Tibial artery (tissue), 4 donors: ENCODE data around the gene CCDC136.

Experiments used
- DNase-seq, 2 donors: peaks; one replicate each; pipeline ENCODE4 v3.0.0-alpha.2; 2019
- H3K27ac ChIP-seq, 2 donors: fragments of 200-600 bp; sonication (generic) in 1 of 2; 1 replicate in 1 of 2; 2 replicates in 1 of 2; pipeline ENCODE4 v1.5.1; 2018 to 2019; ENCODE audit warnings: mild to moderate bottlenecking in 1 of 2
- H3K27me3 ChIP-seq, 2 donors: fragments of 200-600 bp; sonication (generic) in 1 of 2; one replicate each; pipeline versions ENCODE4 v1.5.1 to v1.6.0; 2016 to 2019
- H3K36me3 ChIP-seq, 3 donors: fragments of 200-600 bp; sonication (generic) in 2 of 3; one replicate each; pipeline ENCODE4 v1.5.1; 2016 to 2019; ENCODE audit warnings: mild to moderate bottlenecking in 2 of 3
- H3K4me1 ChIP-seq, 4 donors: fragments of 200-600 bp; sonication (generic) in 2 of 4; 1 replicate in 3 of 4; 2 replicates in 1 of 4; pipeline ENCODE4 v1.5.1; 2016 to 2019
- H3K4me3 ChIP-seq, 2 donors: fragments of 200-600 bp; sonication (generic) in 1 of 2; 1 replicate in 1 of 2; 2 replicates in 1 of 2; pipeline ENCODE4 v1.5.1; 2018 to 2019; ENCODE audit warnings: mild to moderate bottlenecking in 2 of 2
- H3K9me3 ChIP-seq, 3 donors: fragments of 200-600 bp; sonication (generic) in 1 of 3; one replicate each; pipeline ENCODE4 v1.5.1; 2016 to 2019
- CTCF ChIP-seq, 2 experiments: fragments of 200-600 bp in 1 of 2; fragments of 450-650 bp in 1 of 2; IDR thresholded peaks; one replicate each; pipeline ENCODE4 v1.5.1; 2017 to 2019; ENCODE audit warnings: antibody characterized with exemption in 2 of 2, mild to moderate bottlenecking in 1 of 2, moderate library complexity in 1 of 2
- intact Hi-C: fragments of 100-400 bp; cut with DNase I; formaldehyde crosslinking; loops from one replicate; pipeline ENCODE4 v1.15.0; 2023; ENCODE audit warnings: low total_unique reads

The CCDC136 gene

GRCh38 chr7:128788446-128789412 is 3.0 kb upstream of the CCDC136 start:
- Histone ChIP-seq H3K9me3 (no peaks in the 10 kb centered on the region), H3K27ac (no peak overlapping the region), H3K36me3 (no peaks in the 10 kb centered on the region), H3K27me3 (no peaks in the 10 kb centered on the region), H3K4me3 (no peak overlapping the region), H3K4me1 (peaks cover 0 to 24% (median 18%) of the 10 kb centered on the region in 4 donors)
- no peak for DNase-seq
- intact Hi-C loops, result no loop called here
- no peak for TF ChIP-seq CTCF (IDR thresholded peaks at IDR 0.05)

DNA sequence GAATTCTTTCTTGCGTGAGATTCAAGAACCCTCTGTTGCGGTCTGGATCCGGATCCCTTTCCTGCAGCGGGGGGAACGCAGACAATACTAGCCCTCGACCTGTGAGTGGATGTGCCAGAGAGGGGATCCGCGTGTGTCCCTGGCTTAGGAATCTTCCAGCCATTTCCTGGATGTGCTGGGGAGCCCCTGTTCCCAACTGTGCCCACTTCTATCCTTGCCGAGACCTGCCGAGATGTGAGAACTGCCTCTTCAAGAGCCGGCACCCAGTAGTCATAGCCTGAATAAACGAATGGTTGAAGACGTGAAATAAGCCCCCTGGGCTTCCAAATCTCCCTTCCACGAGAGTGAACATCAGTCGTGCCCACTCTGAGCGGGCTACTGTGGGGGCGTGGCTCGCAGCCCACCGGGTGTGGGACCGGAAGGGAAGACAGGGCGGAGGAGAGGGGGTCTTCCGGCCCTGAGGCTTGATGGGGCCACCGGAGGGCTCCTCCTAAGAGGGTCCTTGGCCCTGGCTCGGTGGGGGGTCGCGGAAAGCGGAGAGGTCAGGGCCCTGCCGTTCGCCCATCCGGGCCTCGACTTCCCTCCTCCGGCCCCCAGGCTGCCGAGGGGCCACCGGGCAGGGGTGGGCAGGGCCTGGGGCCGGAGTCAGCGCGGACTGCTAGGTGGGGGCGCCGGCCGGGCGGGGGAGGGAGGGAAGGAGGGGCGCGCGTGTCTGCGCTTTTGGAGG is 1.3 kb upstream of the CCDC136 start:
- intact Hi-C loops, result loop anchor here (5.0 kb wide), 1 partner anchor 37 kb away; no protein-coding TSS in a partner anchor
- no peak for DNase-seq
- TF ChIP-seq CTCF (IDR thresholded peaks at IDR 0.05), result no peak
- Histone ChIP-seq H3K4me3 (peak overlapping the region; percentile 77), H3K36me3 (no peaks in the 10 kb centered on the region), H3K27ac (peak overlapping the region; percentile 67 to 73), H3K9me3 (no peaks in the 10 kb centered on the region), H3K4me1 (peaks cover 0 to 23% (median 18%) of the 10 kb centered on the region in 4 donors), H3K27me3 (no peaks in the 10 kb centered on the region)

- Histone ChIP-seq H3K4me1 (peaks cover 0 to 23% (median 18%) of the 10 kb centered on the region in 4 donors), H3K27ac (peak overlapping the region; percentile 67 to 73), H3K36me3 (no peaks in the 10 kb centered on the region), H3K9me3 (no peaks in the 10 kb centered on the region), H3K4me3 (peak overlapping the region; percentile 77), H3K27me3 (no peaks in the 10 kb centered on the region)
- intact Hi-C loops, result loop anchor here (5.0 kb wide), 1 partner anchor 35 kb away; no protein-coding TSS in a partner anchor
- DNase-seq, result no peak
- TF ChIP-seq CTCF (IDR thresholded peaks at IDR 0.05), result no peak
Measured at GRCh38 chr7:128791972-128792327, 182 bp downstream of the CCDC136 start.

DNA sequence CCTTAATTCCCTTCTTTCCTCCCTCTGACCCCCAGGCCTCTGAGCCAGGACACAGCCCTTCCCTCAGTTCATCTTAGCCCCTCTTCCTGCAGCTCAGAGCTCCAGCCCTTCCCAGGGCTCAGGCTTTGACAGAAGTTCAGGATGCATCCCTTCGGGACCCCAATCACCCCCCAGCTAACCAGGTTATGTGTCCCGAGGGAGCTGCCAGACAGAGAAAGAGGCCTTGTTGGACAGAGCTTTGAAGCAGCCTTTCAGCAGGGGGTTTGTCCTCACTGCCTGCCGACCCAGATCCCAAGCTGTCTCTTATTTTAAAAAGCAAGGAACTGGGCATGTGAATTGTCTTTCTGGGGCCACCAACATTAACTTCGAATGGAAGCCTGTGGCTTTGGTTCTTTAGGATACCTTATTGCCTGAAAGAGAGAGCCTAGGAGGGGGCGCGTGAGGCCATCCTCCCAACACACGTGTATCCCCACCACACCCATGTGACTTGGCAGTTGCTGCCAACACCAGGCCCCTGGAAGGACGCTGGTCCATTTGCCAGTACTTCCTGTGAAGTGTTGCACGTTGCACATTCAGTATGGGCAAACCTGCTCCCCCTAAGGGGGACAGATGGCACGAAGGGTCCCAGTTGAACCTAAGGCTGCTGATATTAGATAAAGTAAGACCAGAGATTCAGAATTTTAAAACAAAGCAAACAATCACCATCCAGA is 858 bp downstream of the CCDC136 start:
- H3K27ac ChIP-seq, result peak overlapping the region in 1 of 2 donors; percentile 73
- no peaks in the 10 kb centered on the region for H3K27me3 ChIP-seq
- no peak for DNase-seq
- H3K9me3 ChIP-seq, result no peaks in the 10 kb centered on the region
- intact Hi-C loops, result loop anchor here (5.0 kb wide), 1 partner anchor 35 kb away; no protein-coding TSS in a partner anchor
- no peak for TF ChIP-seq CTCF (IDR thresholded peaks at IDR 0.05)
- no peaks in the 10 kb centered on the region for H3K36me3 ChIP-seq
- H3K4me1 ChIP-seq, result peaks cover 0 to 23% (median 18%) of the 10 kb centered on the region in 4 donors
- H3K4me3 ChIP-seq, result peak overlapping the region; percentile 77

DNA sequence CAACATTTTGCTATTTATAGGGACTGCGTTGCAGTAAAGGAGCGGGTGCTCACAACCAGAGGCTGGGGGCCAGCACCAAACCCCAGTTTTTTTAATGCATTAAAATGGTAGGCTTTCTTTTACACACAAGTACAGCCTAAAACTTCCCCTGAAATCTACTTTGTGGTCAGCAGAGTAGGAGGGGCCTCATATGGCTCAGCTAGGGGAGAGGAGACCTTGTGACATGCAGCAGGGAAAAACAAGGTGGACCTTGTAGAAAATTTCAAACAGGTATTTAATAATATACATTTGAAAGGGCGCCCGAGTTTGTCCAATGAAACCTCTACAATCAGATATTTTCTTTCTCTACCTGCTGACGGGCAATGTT is 1.4 kb downstream of the CCDC136 start:
- H3K9me3 ChIP-seq, result no peaks in the 10 kb centered on the region
- intact Hi-C loops, result loop anchor here (5.0 kb wide), 1 partner anchor 34 kb away; no protein-coding TSS in a partner anchor
- no peak overlapping the region for H3K4me3 ChIP-seq
- H3K4me1 ChIP-seq, result peaks cover 0 to 23% (median 18%) of the 10 kb centered on the region in 4 donors
- no peak for TF ChIP-seq CTCF (IDR thresholded peaks at IDR 0.05)
- H3K27ac ChIP-seq, result no peak overlapping the region
- no peak for DNase-seq
- H3K36me3 ChIP-seq, result no peaks in the 10 kb centered on the region
- H3K27me3 ChIP-seq, result no peaks in the 10 kb centered on the region
